Posterior cingulate gyrus (tissue), 11 donors: ENCODE measurements around the gene ANGEL1.

Experiments used
- DNase-seq, 10 donors: peaks; one replicate each; pipeline versions ENCODE4 v3.0.0 to v3.0.0-alpha.2; 2020 to 2021; ENCODE audit warnings: mixed read lengths in 3 of 10
- intact Hi-C: fragments of 100-400 bp; cut with DNase I; formaldehyde crosslinking; loops from one replicate; pipeline ENCODE4 v1.15.1; 2023

The ANGEL1 gene

DNA sequence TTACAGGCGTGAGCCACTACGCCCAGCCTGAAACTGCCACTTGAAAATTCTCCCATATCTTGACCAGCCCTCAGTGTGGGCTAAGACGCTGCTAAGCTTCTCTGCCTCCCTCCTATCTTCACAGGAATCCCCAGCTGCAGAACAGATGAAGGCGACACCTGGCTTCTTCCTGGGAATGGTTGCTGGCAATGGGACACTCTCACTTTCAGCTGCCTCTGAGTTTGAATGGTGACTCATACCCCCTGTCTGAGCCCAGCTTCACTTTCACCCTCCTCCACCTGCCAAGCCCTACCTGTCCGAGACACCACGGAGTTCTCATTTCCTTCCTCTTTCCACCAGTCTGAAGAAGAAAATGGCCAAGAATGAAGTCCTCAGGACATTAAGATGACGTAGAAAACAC, 69.7 kb downstream of the ANGEL1 start:
- intact Hi-C loops = no loop called here
- DNase-seq = no peak

DNA sequence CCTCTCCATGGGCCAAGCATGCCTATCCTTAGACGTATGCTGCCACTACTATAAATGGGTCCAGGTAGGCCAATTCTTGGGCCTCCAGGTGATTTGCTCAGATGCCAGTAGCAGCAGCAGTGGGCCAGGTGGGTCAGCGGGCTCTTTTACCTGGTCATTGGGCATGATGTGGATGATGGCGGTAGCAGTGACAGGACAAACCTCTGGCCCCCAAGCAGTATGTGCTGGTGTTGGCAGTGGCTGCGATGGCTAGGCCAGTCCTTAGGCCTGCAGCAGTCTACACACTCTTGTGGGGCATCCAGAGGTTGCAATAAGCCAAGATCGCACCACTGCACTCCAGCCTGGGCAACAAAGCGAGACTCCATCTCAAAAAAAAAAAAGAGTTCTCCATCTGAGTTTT, 70.5 kb downstream of the ANGEL1 start:
- intact Hi-C loops = no loop called here
- no peak for DNase-seq

DNA sequence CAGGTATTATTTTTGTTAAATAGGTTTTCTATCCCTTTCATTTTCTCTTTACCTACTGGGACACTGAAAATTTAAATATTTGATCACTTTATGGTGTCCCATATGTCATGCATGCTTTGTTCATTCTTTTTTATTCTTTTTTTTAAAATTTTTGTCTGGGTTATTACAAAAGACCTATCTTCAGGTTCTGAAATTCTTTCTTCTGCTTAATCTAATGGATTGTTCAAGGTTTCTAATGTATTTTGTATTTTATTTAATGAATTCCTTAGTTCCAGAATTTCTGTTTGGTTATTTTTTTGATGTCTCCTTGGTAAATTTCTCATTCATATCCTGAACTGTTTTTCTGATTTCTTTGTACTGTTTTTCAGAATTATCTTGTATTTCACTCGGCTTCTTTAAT, 71.6 kb downstream of the ANGEL1 start:
- DNase-seq = no peak
- intact Hi-C loops = no loop called here
